Bronchial epithelial cell (primary cell): ENCODE measurements around the gene GCC1. TPM values are rescaled to one million over a fixed set of nuclear protein-coding genes. Genes with fewer than 3 reads are reported as not detected.

Experiments used
- DNase-seq: peaks from one replicate; pipeline ENCODE4 v3.0.0-alpha.2; 2010; ENCODE audit warnings: low read depth
- FAIRE-seq: peaks from 2 replicates; lab custom pipeline; 2011; peaks lifted over from hg19 to GRCh38; lab: Jason Lieb, UNC
- H3K27me3 ChIP-seq: 2 replicates; pipeline ENCODE4 v1.5.1; 2011; ENCODE audit warnings: low read length; ENCODE audit not compliant: control insufficient read depth, insufficient read depth
- H3K36me3 ChIP-seq: 2 replicates; pipeline ENCODE4 v1.5.1; 2011; ENCODE audit warnings: low read length; ENCODE audit not compliant: control insufficient read depth, insufficient read depth
- H3K4me3 ChIP-seq: 2 replicates; pipeline ENCODE4 v1.5.1; 2011; ENCODE audit warnings: mild to moderate bottlenecking, low read depth, low read length, control low read depth
- total RNA-seq: library from RNA; depleted of rRNA; stranded (reverse); fragments of >200 nt; gene quantifications from 2 replicates; pipeline ENCODE4 v1.2.1, GENCODE V29; 2014
- TF ChIP-seq, protein P1 (sequence below): IDR thresholded peaks from 2 replicates; pipeline ENCODE4 v1.5.1; 2011; ENCODE audit warnings: mild to moderate bottlenecking, moderate library complexity, low read length, control low read depth, inconsistent platforms; ENCODE audit not compliant: insufficient read depth, severe bottlenecking

The GCC1 gene
- total RNA-seq, 1 donor from 2014 or later = 69.0 TPM

DNA sequence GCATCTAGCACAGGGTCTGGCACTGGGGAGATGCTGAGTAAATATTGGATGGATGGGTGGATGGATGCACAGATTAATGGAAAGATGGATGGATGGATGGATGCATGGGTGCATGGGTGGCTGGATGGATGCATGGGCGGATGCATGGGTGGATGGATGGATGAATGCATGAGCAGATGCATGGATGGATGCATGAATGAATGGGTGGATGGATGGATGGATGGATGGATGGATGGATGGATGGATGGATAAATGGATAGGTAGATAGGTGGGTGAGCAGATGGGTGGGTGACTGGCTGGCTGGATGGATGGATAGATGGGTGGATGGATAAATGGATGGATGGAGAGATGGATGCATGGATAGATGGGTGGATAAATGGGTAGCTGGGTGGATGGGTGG lies 26.9 kb upstream of the GCC1 start:
- DNase-seq (no peak), FAIRE-seq (no peak)
- no peak overlapping the region for H3K4me3 ChIP-seq
- TF ChIP-seq, protein P1, sequence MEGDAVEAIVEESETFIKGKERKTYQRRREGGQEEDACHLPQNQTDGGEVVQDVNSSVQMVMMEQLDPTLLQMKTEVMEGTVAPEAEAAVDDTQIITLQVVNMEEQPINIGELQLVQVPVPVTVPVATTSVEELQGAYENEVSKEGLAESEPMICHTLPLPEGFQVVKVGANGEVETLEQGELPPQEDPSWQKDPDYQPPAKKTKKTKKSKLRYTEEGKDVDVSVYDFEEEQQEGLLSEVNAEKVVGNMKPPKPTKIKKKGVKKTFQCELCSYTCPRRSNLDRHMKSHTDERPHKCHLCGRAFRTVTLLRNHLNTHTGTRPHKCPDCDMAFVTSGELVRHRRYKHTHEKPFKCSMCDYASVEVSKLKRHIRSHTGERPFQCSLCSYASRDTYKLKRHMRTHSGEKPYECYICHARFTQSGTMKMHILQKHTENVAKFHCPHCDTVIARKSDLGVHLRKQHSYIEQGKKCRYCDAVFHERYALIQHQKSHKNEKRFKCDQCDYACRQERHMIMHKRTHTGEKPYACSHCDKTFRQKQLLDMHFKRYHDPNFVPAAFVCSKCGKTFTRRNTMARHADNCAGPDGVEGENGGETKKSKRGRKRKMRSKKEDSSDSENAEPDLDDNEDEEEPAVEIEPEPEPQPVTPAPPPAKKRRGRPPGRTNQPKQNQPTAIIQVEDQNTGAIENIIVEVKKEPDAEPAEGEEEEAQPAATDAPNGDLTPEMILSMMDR = no peak
- peaks cover 4% of the 10 kb centered on the region for H3K27me3 ChIP-seq
- H3K36me3 ChIP-seq = no peaks in the 10 kb centered on the region

DNA sequence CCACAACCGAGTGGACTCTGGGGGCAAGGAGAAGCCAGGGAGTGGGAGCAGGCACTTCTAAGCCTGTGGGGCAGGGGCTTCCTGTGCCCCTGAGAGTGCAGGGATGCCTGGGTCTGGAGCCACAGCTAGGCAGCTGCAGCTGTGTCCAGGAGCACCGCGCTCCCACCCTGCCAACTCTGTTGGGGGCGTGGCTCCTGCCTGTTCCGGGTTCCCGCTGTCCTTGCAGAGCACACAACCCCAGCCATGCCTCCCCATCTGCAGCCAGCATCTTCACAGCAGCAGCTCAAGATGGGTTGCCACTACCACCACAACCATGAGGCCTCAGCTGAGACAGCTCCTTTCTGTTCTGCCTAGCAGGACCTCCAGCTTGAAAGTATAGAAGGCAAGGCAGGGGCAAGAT lies 23.9 kb upstream of the GCC1 start:
- TF ChIP-seq, protein P1 = no peak
- FAIRE-seq = no peak
- DNase-seq = no peak
- H3K4me3 ChIP-seq = no peak overlapping the region
- H3K27me3 ChIP-seq = no peaks in the 10 kb centered on the region
- no peaks in the 10 kb centered on the region for H3K36me3 ChIP-seq

DNA sequence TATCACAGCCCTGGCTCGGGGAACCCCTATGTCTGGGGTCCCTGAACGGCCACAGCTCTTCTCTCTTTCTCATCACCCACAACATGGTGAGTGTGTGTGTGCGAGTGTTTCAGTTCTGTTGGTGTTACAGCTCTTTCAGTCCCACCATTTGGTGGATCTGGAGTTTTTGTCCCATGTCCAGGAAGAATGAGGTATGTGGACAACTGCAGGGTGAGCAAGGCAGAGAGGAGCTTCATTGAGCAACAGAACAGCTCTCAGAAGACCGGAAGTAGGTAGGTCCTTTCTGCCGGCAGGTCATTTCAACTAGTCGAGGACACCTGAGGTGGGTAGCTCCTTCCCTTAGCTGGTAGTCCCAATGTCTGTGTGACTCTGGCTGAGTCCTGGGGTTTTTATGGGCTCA lies 23.1 kb upstream of the GCC1 start:
- Histone ChIP-seq H3K4me3 (no peak overlapping the region), H3K36me3 (no peaks in the 10 kb centered on the region), H3K27me3 (no peaks in the 10 kb centered on the region)
- TF ChIP-seq, protein P1 = no peak
- FAIRE-seq (no peak), DNase-seq (no peak)

DNA sequence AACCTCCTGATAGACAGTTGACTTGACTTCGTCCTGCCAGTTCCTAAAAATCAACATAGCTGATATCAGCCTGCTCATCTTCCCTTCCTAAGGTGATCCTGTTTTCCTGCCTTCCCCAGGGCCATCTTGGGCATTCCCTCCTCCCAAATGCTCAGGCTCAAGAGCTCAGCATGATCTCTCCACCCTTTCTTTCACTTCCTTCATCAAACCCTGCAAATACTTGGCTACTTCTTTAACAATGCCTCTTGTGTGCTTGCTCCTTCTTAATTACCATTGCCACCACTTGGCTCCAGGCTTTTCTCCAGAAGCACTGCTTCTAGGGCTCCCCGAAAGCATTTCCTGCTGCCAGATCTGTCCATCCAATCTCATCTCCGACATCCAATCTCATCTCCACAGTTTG lies 15.5 kb upstream of the GCC1 start:
- H3K4me3 ChIP-seq = no peak overlapping the region
- DNase-seq (no peak), FAIRE-seq (no peak)
- TF ChIP-seq, protein P1 = no peak
- H3K27me3 ChIP-seq = no peaks in the 10 kb centered on the region
- H3K36me3 ChIP-seq = no peaks in the 10 kb centered on the region

DNA sequence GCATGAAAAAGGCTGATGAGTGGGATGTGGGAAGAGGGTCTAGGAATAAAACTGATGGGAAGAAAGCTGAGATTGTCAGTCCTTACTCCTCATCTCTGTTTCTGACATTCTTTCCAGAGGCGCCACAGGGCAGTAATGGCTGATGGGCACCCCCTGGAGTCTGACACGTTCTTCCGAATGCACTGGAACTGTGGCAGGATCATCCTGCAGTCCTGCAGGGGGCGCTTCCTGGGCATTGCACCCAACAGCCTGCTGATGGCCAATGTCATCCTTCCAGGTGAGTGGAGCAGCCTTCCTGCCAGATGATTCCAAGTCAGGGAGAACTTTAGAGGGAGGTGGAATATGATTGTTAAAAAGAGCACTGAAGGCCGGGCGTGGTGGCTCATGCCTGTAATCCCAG lies 12.9 kb upstream of the GCC1 start:
- Histone ChIP-seq H3K27me3 (no peaks in the 10 kb centered on the region), H3K36me3 (no peaks in the 10 kb centered on the region), H3K4me3 (no peak overlapping the region)
- FAIRE-seq = no peak
- TF ChIP-seq, protein P1 = peak; percentile 37
- DNase-seq = no peak

DNA sequence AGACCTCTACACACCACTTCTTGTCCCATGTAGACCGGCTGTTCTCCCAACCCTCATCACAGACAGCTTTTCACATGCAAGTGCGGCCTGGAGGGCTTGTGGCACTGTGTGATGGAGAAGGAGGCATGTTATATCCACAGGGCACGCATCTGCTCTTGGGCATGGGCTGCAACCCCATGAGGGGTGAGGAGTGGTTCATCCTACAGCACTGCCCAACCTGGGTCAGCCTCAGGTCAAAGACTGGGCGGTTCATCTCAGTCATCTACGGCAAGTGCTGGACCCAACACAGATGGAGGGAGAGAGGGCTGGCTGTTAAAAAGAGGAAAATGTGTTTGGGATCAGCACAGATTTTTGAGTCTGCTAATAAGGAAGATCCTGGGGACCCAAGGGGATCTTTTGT lies 10.3 kb upstream of the GCC1 start:
- Histone ChIP-seq H3K36me3 (peaks cover 9% of the 10 kb centered on the region), H3K4me3 (no peak overlapping the region), H3K27me3 (no peaks in the 10 kb centered on the region)
- TF ChIP-seq, protein P1 = no peak
- DNase-seq = no peak
- no peak for FAIRE-seq
